GM19193 (cell line): ENCODE data around the gene ERBB4.

Experiments used
- POLR2A ChIP-seq: IDR thresholded peaks from 4 replicates; pipeline ENCODE4 v1.6.1; 2011; ENCODE audit not compliant: insufficient read depth, insufficient read length; ENCODE audit errors: extremely low read depth

Gene ERBB4

GRCh38 chr2:211503856-211504255 is 1034.7 kb downstream of the ERBB4 start:
- TF ChIP-seq POLR2A: no peak

- no peak for TF ChIP-seq POLR2A
These were observed 1035.4 kb downstream of the ERBB4 start for GRCh38 chr2:211503198-211503597.

GRCh38 chr2:211498551-211499205 is 1039.9 kb downstream of the ERBB4 start:
- no peak for TF ChIP-seq POLR2A

DNA sequence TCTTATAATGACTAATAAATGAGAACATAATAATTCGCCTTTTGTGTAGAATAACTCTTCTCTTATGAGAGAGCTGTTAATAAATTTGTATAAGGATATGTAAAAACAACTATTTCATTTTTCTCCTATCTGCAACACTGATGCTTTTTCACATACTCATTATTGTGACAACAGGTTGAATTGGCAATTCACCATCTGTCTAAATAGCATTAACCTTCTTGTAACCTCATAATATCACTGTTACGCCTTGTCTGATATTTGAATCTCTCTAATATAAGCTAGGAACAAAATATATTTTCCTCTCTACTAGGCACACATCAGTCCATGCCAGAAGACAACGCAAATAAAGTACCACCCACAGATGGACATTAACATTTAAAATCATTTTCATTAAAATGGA is 1043.3 kb downstream of the ERBB4 start:
- TF ChIP-seq POLR2A: no peak

DNA sequence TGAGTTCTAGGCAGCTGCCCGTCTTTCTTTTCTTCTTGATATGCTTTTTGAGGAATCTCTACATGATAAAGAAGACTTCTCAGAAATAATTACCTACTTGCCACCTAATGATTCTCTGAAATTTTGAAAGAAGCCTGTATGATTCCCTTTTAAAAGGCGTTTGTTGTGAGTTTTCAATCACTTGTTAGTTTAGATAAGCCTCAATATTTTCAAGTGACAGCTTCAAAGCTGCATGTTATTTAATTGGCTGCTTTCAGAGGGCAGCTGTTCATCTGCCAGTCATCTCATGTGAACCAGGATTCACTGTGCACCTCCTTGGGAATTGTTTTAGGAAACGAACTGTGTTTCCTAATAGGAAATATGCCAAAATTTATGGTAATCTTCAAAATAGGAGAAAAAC is 1044.1 kb downstream of the ERBB4 start:
- TF ChIP-seq POLR2A: no peak

- TF ChIP-seq POLR2A: no peak
These were observed 1044.5 kb downstream of the ERBB4 start for GRCh38 chr2:211494085-211494484.

DNA sequence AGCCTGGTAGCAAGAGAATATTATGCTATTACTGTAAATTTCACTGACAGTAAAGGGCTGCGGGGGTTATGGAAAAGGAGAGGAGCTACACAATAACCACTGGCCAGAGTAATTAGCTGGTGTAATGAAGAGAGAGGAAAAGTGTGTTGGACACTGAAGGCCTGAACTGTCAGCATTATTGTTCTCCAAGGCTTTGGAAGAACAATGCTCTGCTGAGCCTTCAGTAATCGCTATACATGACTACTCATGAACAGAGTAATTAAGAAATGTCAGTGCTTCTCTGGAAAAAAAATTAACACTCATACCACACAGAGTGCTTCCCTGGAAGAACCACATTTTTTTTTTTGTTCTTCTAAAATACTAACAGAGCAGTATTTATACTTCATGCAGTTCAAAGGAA is 1050.9 kb downstream of the ERBB4 start:
- no peak for TF ChIP-seq POLR2A

- TF ChIP-seq POLR2A: no peak
These were observed 1059.0 kb downstream of the ERBB4 start for GRCh38 chr2:211479536-211480150.

DNA sequence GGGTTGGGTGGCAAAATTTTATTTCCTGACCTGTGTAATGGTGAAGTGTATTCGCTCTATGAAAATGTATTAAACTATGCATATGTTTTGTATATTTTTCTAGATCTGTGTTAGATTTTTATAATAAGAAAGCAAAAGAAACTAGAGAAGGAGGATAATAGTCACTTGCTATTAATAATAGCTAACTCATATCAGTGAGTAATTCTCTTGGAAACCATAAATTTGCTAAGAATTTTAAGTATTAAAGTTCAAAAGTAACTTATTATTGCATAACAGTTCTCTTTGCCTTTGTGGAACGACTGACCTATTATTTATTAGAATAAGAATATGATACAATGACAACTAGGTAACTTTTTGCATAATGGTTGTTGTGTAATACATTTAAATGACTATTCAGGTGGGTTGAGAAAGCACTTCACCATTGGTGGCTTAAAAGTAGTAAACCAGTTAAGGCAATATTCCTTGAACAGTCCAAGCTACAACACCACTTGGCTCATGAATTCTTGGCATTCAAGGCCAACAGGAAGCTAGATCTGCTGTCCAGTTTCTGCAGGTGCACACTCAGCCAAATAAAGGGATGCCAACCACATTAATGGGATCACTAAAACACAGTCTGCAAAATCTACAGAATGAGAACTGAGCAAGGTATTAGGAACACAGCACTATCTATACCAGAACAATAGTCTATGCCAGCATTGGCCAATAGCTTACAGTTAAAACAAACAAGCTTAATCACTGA is 1060.9 kb downstream of the ERBB4 start:
- no peak for TF ChIP-seq POLR2A

DNA sequence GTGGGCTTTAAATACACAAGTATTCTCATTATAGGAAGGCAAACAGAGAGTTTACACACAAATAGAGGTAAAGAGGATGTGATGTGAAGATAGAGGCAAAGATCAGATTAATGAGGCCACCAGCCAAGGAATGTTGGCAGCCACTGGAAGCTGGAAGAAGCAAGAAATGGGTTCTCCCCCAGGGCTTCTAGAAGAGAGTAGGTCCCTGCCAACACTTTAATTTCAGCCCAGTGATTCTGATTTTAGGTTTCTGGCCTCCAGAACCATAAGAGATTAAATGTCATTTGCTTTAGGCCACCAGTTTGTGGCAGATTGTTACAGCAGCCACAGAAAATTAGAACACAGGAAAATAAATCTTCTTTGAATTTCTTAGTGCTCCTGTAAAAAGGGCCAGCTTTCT is 1065.5 kb downstream of the ERBB4 start:
- no peak for TF ChIP-seq POLR2A

- no peak for TF ChIP-seq POLR2A
These were observed 1068.9 kb downstream of the ERBB4 start for GRCh38 chr2:211469664-211470059.

DNA sequence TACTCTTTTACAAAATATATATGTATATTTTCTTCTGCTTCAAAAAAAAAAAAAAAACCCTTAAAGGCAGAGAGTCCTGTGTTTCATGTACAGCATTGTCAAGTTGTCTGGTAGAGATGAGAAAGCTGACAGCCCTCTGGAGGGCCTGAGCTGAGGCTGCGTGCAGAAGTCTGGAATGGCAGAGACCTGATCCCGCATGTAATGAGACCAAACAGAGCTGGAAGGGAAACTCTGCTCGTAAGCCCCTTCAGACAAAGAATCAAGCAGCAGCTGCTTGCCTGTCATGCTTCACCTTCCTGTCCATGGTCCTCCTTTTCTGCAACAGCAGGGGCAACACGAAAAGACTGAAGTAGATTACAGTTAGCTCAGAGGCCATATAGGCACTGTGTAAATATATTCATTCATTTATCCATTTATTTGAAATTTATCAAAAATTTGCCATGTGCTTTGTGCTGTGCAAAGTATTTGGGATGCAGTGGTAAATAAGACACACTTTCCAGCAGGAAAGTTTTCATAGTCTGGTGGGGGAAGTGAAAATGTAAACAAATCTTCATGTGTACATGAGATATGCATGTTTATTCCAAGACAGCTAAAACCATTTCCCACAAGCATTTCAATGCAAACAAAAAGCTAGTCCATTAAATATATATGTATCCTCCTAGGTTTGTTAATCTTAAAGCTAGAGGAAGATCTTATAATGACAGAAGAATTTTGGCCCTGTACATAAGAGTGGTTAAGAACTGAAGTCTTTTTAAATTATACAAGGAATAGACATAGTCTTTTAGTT is 1069.5 kb downstream of the ERBB4 start:
- no peak for TF ChIP-seq POLR2A

DNA sequence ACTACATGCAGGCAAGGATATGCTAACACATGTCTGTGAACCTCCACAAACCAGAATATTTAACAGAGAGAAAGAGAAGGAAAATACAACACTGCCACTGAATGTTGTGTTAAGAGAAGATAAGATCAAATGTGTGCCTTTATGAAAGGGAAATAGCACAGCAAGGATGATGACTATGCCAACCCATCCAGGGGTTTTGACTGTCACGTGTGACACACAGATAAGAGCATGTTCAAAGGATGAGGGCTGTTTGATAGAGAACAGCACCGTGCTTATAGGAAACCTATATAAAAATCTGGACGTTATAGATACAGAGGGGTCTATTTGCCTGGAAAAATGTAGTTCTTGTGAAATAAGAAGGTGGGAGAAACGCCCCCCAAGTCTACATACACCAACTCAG is 1070.4 kb downstream of the ERBB4 start:
- TF ChIP-seq POLR2A: no peak

DNA sequence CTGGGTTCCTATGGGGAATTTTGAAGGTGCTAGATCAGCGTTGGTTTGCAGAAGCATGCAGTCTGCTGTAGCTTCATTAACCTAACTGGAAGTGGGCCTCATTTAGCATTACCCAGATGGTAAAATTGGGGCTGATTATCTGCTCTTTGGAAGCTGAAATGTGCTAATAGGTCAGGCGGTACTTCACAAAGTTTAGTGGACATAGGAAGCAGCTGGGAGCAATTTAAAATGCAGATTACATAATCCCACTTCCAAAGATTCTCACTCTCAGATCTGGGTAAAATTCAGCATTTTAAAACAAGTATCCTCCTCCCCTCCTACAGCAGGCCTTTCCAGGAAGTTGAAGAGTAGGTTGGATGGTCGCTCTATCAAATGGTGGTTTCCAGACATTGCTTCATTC is 1075.2 kb downstream of the ERBB4 start:
- TF ChIP-seq POLR2A: no peak

- no peak for TF ChIP-seq POLR2A
These were observed 1079.6 kb downstream of the ERBB4 start for GRCh38 chr2:211458974-211459373.

DNA sequence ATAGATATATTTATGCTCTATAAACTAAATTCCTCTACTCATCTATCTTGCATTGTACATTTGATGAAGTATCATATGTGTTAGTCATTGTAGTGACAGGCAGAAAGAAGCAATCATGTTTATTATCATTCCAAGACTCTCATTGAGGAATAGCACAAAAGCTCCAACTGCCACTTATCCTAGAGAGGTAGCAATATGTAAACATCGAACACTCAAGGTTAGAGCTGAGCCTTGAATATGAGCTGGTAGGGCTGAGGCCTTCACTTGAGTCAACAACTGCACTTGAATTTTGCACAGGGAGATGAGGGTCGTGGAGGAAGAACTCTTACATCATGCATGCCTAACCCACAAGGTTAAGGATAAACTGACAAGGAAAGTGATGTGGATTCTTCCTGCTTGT is 1081.3 kb downstream of the ERBB4 start:
- no peak for TF ChIP-seq POLR2A

DNA sequence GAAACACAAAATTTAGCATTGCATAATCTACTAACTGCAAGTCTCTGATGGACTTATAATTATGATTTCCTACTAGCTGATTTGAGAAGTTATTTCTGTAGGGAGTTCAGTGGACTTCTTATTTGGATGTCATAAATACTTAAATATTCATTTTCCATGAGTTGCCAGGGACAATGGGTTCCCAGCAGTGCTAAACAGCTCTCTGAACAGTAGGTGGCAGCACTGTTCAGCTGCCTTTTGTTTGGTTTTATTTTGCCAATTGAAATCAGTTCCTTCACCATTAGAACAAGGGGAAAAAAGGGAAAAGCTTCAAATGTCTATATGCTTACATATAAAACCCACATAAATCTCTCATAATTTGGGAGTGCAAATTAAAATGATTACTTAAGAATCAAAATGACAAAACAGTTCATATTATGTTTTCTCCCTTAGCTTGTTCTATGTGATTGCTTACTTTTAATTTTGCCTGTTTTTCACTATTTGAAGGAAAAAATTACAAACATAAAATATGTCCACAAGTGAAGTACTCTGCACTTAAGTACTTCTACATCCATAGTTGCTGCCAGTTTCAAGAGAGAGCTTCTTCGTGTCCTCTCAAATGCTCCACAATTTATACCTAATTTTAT is 1083.3 kb downstream of the ERBB4 start:
- no peak for TF ChIP-seq POLR2A
